T follicular helper cell (primary cell): ENCODE measurements around the gene SPG11.
A peak's percentile ranks its signal among the peaks of the same experiment; 100 is the strongest.
"Not testable (repeated sequence)": the region's sequence is repeated elsewhere in the genome, so short reads cannot be mapped to it uniquely, and the experiment has no call there.

Experiments used
- DNase-seq: peaks from one replicate; pipeline ENCODE4 v3.0.0-alpha.2; 2020; ENCODE audit warnings: low read depth

Gene SPG11

GRCh38 chr15:44565387-44566154 is 97.9 kb downstream of the SPG11 start:
- no peak for DNase-seq

DNA sequence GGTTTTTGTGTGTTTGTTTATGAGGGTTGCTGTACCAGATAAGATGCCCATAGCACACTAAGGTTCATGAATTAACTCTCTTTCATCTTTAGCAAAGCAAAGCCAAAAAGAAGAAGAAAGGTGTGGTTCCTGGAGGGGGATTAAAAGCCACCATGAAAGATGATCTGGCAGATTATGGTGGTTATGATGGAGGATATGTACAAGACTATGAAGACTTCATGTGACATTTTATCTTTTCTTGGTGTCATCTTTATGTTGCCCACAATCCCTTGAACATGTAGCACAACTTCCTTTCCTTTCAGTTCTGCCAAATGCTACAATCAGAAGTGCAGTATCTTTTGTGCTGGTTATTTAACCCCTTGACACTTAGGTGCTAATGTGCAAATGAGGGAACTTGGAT is 102.5 kb downstream of the SPG11 start:
- not testable (repeated sequence) for DNase-seq

DNA sequence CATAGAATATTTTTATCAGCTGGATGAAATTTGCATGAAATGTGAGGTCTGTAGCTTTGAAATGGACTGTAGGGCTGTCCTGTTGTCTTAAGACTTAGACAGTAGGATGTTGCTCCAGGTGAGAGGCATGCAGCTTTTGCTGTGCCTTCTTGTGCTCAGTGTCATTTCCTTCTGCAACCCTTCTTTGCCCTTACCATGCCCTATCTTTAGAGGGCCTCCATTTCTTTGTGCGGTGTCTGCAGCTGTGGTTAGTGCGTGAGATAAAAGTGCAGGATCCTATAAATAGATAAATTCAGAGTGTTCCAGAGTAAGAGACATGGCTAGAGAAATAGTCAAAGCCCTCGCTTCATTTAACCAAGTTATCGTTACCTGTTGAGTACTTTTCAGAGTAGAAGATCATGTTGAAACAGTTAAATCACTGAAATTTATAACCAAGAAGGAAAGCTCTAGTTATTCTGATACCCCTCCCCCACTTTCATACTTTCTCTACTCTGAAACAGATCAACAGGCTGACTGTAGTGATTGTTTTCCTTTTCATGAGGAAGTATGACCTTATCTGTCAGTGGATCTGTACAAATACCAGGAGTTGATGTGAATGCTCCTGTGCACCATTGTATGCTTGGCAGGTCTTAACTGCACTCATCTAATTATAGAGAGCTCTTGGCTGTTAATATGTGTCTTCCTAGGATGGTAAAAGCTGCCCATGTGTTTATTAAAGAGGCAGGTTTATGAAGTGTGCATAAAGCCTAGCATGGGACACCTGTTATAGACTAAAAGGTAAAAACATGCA is 108.3 kb downstream of the SPG11 start:
- DNase-seq, result no peak

- no peak for DNase-seq
Measured at GRCh38 chr15:44550734-44551133, 112.7 kb downstream of the SPG11 start.

- no peak for DNase-seq
Measured at GRCh38 chr15:44550256-44550655, 113.2 kb downstream of the SPG11 start.

- DNase-seq, result not testable (repeated sequence)
Measured at GRCh38 chr15:44549152-44549551, 114.3 kb downstream of the SPG11 start.

DNA sequence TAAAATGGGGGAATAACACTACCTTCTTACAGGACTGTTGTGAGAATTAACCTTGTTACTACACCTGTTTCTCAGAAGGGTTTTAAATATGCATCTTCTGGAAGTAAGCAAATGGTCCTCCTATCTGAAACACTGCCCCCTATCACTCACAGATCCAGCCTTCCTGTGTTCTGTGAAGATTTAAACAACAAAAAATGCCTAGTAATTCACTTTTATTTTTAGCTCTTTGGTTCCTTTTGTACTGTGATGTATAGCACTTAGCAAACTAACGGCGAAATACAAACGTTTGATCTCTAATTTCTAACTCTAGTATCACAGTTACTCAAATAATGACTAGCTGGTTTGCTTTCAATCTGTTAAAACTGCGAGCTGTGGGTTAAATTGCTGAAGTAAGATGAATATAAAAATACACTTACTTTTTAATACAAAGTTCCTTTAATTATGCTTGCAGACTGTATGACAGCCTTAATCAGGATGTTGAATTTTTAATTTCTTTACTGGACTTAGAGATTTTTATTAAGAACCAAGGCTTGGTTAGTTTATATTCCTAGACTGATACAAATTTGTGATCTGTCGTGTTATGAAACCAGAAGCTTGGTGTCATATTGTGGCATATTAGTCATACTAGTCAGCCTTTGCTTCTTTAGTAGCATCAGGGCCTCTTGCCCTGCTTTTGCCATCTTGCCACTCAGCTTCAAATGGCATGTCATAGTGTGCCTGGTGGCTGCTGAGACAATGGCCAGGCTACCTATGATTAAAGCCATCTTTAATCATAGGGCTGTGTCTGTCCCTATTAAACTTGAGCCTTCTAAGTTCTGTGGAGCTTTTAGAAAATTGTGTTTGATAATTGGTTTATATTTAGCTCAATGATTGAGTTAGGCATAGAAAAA is 117.3 kb downstream of the SPG11 start:
- DNase-seq, result no peak

- DNase-seq, result not testable (repeated sequence)
Measured at GRCh38 chr15:44544745-44545144, 118.7 kb downstream of the SPG11 start.

GRCh38 chr15:44542596-44542995 is 120.9 kb downstream of the SPG11 start:
- DNase-seq, result no peak

DNA sequence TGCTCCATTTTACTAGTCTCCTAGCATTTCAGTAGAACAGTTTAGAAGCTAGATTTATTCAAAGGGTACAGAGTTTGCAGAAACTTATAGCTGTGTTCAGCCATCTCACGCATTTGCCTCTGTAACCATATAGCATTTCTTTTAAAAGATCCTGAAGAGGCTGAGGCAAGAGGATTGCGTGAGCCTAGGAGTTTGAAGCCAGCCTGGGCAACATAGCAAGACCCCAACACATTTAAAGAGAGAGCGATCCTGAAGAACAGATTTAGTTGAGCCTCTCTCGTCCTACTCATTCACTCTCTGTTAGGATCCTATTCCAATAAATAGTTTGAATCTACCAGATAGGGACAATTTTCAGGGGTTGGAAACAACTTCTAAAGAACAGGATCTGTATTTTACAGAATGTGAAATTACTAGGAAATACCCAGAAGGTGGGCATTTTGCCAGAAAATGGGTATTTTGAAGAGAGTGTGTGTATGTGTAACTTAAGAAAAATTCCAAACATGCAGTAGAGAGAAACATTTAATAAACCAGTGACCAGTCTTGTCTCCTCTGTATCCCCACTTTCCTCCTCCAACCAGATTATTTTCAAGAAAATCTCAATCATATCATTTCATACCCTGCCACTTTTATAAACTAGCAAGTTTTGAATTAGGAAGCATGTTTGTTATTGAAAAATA is 122.0 kb downstream of the SPG11 start:
- DNase-seq, result no peak

DNA sequence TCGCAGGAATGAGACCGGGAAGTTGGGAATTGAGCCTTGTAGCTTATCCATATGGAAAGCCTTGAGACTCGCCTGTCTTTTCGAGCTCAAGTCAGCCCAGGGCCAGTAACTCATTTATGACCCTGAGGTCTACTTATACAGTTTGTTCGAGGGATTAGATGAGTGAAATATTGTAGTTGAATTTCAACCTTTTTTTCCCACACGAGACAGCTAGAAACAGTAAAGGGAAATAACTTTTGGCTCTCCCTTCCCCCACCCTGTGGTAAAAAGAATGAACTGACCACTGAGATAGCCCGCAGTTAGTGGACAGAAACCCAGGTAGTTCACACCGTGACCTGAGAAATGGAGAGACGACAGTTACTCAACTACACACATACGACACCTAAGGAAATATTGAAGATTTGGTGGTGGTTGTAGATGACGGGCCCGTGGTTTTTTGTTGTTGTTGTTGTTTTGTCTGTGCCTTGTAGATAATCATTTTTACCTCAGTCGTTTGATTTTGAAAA is 125.7 kb downstream of the SPG11 start:
- DNase-seq, result no peak

DNA sequence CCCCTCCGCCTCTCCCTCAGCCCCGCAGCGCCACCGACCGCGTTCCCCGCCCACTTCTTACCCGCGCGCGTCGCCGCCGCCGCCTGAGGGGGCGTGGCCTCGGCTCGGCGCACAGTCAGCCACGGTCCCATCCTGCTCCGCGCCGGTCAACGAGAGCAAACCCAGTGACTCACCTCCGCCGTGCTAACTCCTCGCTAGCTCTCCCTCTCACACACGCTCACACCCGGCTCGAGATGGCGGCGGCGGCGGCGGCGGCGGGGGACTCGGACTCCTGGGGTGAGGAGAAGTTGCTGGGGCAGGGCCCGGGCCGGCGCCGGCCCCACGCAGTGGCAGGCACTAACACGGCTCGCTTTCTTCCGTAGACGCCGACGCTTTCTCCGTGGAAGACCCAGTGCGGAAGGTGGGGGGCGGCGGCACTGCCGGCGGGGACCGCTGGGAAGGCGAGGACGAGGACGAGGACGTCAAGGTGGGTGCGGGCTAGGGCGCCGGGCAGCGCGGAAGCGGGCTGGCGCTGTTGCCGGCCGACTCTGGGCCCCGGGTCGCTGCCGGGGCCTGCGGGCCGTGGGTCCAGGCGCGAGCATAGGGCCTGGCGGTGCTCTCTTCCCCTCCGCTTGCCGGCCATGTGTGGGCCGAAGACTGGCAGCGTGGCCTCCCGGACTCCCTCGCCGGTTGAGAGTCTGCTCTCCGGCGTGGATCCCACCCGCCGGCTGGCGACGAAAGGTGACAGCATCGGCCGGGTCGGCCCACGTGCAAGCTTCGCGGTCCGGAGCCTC is 126.3 kb downstream of the SPG11 start, which contains the start of gene EIF3J:
Gene EIF3J (plus strand): TSS at position 186 of the 773 bp plus-strand sequence. CDS start 48 bp downstream, at position 234.
- peak; percentile 93 for DNase-seq

DNA sequence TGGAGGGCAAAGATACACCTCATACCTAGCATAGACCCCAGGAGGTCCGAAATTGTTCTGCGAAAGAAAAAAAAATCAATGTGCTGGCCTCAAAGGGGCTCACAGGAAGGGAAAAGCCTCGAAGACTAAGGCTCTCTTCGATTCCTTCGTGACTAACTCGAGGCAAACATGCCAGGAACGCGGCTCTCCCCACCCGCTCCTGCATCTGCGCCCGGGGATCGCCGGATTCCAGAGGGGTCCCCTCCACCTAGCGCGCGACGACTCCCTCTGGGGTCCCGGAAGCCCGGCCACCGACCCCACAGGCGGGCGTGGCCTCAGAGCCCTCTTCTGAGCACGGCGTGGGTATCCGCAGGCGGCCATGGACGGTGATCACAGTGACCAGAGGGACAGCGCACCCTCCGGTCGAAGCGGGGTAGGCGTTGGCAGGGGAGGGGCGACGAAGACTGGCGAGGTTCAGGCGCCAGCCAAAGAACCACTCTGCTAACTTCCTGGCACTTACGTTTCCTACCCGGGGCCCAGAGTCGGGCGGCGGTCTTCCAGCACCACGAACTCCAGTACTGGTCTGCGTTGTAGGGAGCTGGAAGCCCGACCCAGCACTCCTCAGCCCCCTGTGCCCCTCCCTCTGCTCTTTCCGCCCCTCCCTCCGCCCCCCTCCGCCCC is 127.0 kb downstream of the SPG11 start:
- DNase-seq, result no peak

DNA sequence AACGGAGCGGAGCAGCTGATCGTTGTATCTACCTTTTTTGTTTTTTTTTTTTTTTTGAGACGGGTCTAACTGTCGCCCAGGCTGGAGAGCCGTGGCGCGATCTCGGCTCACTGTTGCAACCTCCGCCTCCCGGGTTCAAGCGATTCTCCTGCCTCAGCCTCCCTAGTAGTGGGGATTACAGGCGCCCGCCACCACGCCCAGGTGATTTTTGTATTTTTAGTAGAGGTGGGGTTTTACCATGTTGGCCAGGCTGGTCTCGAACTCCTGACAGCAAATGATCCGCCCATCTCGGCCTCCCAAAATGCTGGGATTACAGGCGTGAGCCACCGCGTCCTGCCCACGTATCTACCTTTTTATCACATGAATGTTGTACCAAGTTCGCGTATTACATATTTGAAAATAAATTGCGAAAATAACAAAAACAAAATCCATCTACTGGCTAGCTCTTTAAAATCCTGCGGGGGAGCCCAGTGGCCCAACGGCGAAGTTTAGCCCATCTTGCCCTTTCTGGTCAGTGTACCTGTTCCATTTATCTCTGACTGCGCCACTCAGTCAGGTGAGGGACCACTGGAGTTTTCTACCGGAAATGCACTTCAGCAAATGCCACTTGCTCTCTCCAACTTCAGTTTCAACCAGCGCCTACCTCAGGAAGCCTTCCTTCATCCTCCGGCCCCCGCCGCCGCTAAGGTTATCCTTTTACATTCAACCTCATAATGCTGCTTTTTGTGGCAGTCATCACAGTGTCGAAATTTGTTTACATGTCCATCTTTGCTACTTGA is 127.8 kb downstream of the SPG11 start:
- DNase-seq, result no peak

- no peak for DNase-seq
Measured at GRCh38 chr15:44535092-44535491, 128.4 kb downstream of the SPG11 start.

DNA sequence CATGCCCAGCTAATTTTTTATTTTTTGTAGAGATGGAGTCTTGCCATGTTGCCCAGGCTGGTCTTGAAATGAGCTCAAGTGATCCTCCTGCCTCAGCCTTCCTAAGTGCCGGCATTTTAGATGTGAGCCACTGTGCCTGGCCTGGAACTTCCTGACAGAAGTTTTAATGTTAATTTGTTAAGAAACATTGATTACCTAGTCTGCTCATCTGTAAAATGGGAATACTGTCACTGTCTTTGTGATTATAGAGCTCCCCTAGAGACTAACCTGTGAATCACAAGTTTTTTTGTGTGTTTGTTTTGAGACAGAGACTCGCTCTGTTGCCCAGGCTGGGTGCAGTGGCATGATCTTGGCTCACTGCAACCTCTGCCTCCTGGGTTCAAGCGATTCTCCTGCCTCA is 130.8 kb downstream of the SPG11 start:
- no peak for DNase-seq

DNA sequence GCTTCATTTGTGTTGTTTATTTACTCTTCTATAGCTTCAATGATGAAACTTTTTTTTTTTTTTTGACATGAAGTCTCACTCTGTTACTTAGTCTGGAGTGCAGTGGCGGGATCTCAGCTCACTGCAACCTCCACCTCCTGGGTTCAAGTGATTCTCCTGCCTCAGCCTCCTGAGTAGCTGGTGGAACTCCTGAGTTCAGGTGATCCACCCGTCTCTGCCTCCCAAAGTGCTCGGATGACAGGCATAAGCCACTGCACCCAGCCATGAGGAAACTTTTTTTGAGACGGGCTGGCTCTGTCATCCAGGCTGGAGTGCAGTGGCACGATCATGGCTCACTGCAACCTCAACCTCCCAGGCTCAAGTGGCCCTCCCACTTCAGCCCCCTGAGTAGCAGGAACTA is 131.2 kb downstream of the SPG11 start:
- DNase-seq, result not testable (repeated sequence)

GRCh38 chr15:44530653-44531052 is 132.8 kb downstream of the SPG11 start:
- no peak for DNase-seq
